CD14-positive monocyte (primary cell): ENCODE measurements around the gene PDGFB. TPM values are rescaled to one million over a fixed set of nuclear protein-coding genes. Genes with fewer than 3 reads are reported as not detected.
A peak's percentile ranks its signal among the peaks of the same experiment; 100 is the strongest.

Experiments used
- DNase-seq, 3 donors: peaks; one replicate each; pipeline ENCODE4 v3.0.0-alpha.2; 2011 to 2022
- H2AFZ ChIP-seq: 2 replicates; pipeline ENCODE4 v1.6.0; 2012; ENCODE audit warnings: mild to moderate bottlenecking, low read depth, low read length, inconsistent platforms; ENCODE audit not compliant: insufficient read depth, poor library complexity, severe bottlenecking
- H3K27ac ChIP-seq, 2 donors: 1 replicate in 1 of 2; 2 replicates in 1 of 2; pipeline ENCODE4 v1.5.1; 2012 to 2013; ENCODE audit warnings: low read length in 2 of 2, control low read depth in 1 of 2, inconsistent platforms in 1 of 2, low read depth in 1 of 2, mild to moderate bottlenecking in 1 of 2
- H3K27me3 ChIP-seq, 2 donors: one replicate each; pipeline versions ENCODE4 v1.6.0 to v1.6.1; 2011 to 2013; ENCODE audit warnings: low read length in 2 of 2; ENCODE audit not compliant: control insufficient read depth in 2 of 2, insufficient read depth in 2 of 2
- H3K36me3 ChIP-seq, 2 donors: replicated peaks in 1 of 2; 1 replicate in 1 of 2; 2 replicates in 1 of 2; pipeline versions ENCODE4 v1.5.1 to v1.6.1; 2012 to 2013; ENCODE audit warnings: low read length in 2 of 2, control low read depth in 1 of 2, inconsistent platforms in 1 of 2, mild to moderate bottlenecking in 1 of 2; ENCODE audit not compliant: insufficient read depth in 2 of 2, control insufficient read depth in 1 of 2
- H3K4me1 ChIP-seq, 2 donors: 1 replicate in 1 of 2; 2 replicates in 1 of 2; pipeline versions ENCODE4 v1.5.1 to v1.6.1; 2012 to 2013; ENCODE audit warnings: low read length in 2 of 2, control low read depth in 1 of 2, inconsistent platforms in 1 of 2, mild to moderate bottlenecking in 1 of 2, moderate library complexity in 1 of 2; ENCODE audit not compliant: insufficient read depth in 2 of 2, control insufficient read depth in 1 of 2
- H3K4me2 ChIP-seq: replicated peaks from 2 replicates; pipeline ENCODE3; 2012; ENCODE audit warnings: low read length, moderate library complexity, mild to moderate bottlenecking; ENCODE audit not compliant: poor library complexity, severe bottlenecking; ENCODE audit errors: extremely low read depth
- H3K4me3 ChIP-seq, 3 experiments: fragments of 200-600 bp in 1 of 3; sonication (generic) in 1 of 3; replicated peaks in 1 of 3; 1 replicate in 2 of 3; 2 replicates in 1 of 3; pipeline ENCODE4 v1.5.1; 2011 to 2013; ENCODE audit warnings: low read length in 3 of 3, mild to moderate bottlenecking in 3 of 3, control low read depth in 2 of 3, low read depth in 2 of 3, inconsistent platforms in 1 of 3, moderate library complexity in 1 of 3
- H3K79me2 ChIP-seq: 2 replicates; pipeline ENCODE4 v1.6.0; 2012; ENCODE audit warnings: mild to moderate bottlenecking, control low read depth, inconsistent platforms, low read length, moderate library complexity; ENCODE audit not compliant: insufficient read depth
- H3K9ac ChIP-seq: 2 replicates; pipeline ENCODE4 v1.6.0; 2017; ENCODE audit warnings: low read length, mild to moderate bottlenecking; ENCODE audit not compliant: insufficient read depth, poor library complexity, severe bottlenecking
- H3K9me3 ChIP-seq, 2 donors: replicated peaks in 1 of 2; 1 replicate in 1 of 2; 2 replicates in 1 of 2; pipeline versions ENCODE4 v1.5.1 to v1.6.1; 2012 to 2013; ENCODE audit warnings: low read length in 2 of 2, control low read depth in 1 of 2; ENCODE audit not compliant: control insufficient read depth in 1 of 2, insufficient read depth in 1 of 2
- H4K20me1 ChIP-seq: 2 replicates; pipeline ENCODE4 v1.6.0; 2012; ENCODE audit warnings: mild to moderate bottlenecking, low read length, control low read depth, moderate library complexity; ENCODE audit not compliant: insufficient read depth
- H3K27ac Mint-ChIP-seq, 7 donors: one replicate each; pipeline ENCODE4 v1.8.0; 2020; ENCODE audit warnings: mild to moderate bottlenecking in 7 of 7, mixed read lengths in 7 of 7, moderate library complexity in 6 of 7, inconsistent platforms in 2 of 7
- H3K27me3 Mint-ChIP-seq, 3 donors: one replicate each; pipeline ENCODE4 v1.8.0; 2021 to 2022; ENCODE audit warnings: low read depth in 3 of 3, mild to moderate bottlenecking in 3 of 3, mixed read lengths in 3 of 3, moderate library complexity in 3 of 3, inconsistent platforms in 1 of 3
- H3K36me3 Mint-ChIP-seq, 2 donors: one replicate each; pipeline ENCODE4 v1.8.0; 2020; ENCODE audit warnings: mixed read lengths in 2 of 2, inconsistent platforms in 1 of 2, mild to moderate bottlenecking in 1 of 2
- H3K4me1 Mint-ChIP-seq: one replicate; pipeline ENCODE4 v1.8.0; 2020; ENCODE audit warnings: mild to moderate bottlenecking, mixed read lengths
- H3K4me3 Mint-ChIP-seq, 2 donors: one replicate each; pipeline ENCODE4 v1.8.0; 2020; ENCODE audit warnings: mild to moderate bottlenecking in 2 of 2, mixed read lengths in 2 of 2, moderate library complexity in 1 of 2
- H3K9me3 Mint-ChIP-seq, 7 donors: one replicate each; pipeline ENCODE4 v1.8.0; 2020 to 2022; ENCODE audit warnings: mixed read lengths in 7 of 7, mild to moderate bottlenecking in 6 of 7, moderate library complexity in 6 of 7, inconsistent platforms in 2 of 7
- WGBS: methylation state at CpG from one replicate; pipeline ENCODE4 v1.1.5; 2013; ENCODE audit warnings: missing lambda C conversion rate; ENCODE audit not compliant: insufficient coverage; 5-methylcytosine and 5-hydroxymethylcytosine counted together
- intact Hi-C, 2 donors: fragments of 100-400 bp; cut with micrococcal nuclease; formaldehyde crosslinking; loops; one replicate each; pipeline versions ENCODE4 v1.15.0 to v1.15.1; 2023
- polyA plus RNA-seq, 3 donors: library from polyadenylated mRNA; depleted of rRNA in 1 of 3; unstranded in 2 of 3; stranded (reverse) in 1 of 3; fragments of 300-500 nt in 2 of 3; fragments of >200 nt in 1 of 3; fragmentation: Illumina TruSeq in 2 of 3; gene quantifications; 1 replicate in 2 of 3; 2 replicates in 1 of 3; pipeline ENCODE4 v1.2.3, GENCODE V29; 2012 to 2021
- TF ChIP-seq, protein P1 (sequence below): fragments of 200-600 bp; IDR thresholded peaks from one replicate; pipeline ENCODE4 v1.8.0; 2022; ENCODE audit warnings: antibody characterized with exemption, mild to moderate bottlenecking

The PDGFB gene
- polyA plus RNA-seq, 3 donors, result 0.15 TPM; not detected in 2

DNA sequence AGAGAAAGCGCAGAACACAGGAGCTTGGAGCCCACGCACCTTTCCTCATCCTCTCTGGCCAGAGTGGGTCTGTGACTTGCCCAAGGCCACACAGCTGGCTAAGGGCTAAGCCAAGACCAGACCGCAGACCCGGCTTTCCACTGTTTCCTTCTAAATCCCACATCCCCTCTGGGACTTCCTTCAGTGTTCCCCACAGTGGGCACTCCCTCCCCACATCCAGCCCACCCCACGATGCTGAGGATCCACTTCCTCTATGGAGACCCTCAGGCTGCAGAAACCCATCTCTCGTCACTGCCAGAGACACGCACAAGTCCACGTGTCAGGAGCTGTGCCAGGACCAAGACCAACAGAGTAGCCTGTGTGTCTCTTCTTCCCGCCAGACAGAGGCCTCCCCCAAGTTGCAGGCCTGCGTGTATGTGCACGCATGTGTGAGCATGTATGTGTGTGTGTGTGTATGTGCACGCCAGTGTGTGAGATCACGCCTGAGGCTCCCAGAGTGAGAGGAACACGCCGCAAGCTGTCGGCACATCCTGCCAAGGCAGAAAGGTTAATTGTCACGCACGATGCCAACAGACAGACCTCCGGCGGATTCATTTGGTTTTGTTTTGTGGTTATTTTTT, 21.6 kb downstream of the PDGFB start:
- Histone ChIP-seq H3K4me2 (no peak overlapping the region), H3K27me3 (peaks cover 0 to 43% of the 10 kb centered on the region in 2 donors), H3K4me3 (no peak overlapping the region), H3K27ac (no peak overlapping the region), H4K20me1 (no peaks in the 10 kb centered on the region), H3K36me3 (no peaks in the 10 kb centered on the region), H3K4me1 (no peaks in the 10 kb centered on the region), H3K9ac (no peak overlapping the region), H3K79me2 (no peaks in the 10 kb centered on the region), H2AFZ (no peak overlapping the region), H3K9me3 (peaks cover 4% of the 10 kb centered on the region in 2 donors)
- TF ChIP-seq, protein P1, sequence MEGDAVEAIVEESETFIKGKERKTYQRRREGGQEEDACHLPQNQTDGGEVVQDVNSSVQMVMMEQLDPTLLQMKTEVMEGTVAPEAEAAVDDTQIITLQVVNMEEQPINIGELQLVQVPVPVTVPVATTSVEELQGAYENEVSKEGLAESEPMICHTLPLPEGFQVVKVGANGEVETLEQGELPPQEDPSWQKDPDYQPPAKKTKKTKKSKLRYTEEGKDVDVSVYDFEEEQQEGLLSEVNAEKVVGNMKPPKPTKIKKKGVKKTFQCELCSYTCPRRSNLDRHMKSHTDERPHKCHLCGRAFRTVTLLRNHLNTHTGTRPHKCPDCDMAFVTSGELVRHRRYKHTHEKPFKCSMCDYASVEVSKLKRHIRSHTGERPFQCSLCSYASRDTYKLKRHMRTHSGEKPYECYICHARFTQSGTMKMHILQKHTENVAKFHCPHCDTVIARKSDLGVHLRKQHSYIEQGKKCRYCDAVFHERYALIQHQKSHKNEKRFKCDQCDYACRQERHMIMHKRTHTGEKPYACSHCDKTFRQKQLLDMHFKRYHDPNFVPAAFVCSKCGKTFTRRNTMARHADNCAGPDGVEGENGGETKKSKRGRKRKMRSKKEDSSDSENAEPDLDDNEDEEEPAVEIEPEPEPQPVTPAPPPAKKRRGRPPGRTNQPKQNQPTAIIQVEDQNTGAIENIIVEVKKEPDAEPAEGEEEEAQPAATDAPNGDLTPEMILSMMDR, result no peak
- peaks cover 0 to 19% (median 8%) of the 10 kb centered on the region in 7 donors for H3K9me3 Mint-ChIP-seq
- peak overlapping the region in 1 of 2 donors; percentile 67 for H3K4me3 Mint-ChIP-seq
- no peaks in the 10 kb centered on the region for H3K36me3 Mint-ChIP-seq
- 19% methylated on average over 11 of the region's 20 CpGs for WGBS
- H3K27me3 Mint-ChIP-seq, result peaks cover 43 to 73% (median 49%) of the 10 kb centered on the region in 3 donors
- intact Hi-C loops, result no loop called here
- no peaks in the 10 kb centered on the region for H3K4me1 Mint-ChIP-seq
- DNase-seq, result peak in 1 of 3 donors; percentile 33
- H3K27ac Mint-ChIP-seq, result no peak overlapping the region

DNA sequence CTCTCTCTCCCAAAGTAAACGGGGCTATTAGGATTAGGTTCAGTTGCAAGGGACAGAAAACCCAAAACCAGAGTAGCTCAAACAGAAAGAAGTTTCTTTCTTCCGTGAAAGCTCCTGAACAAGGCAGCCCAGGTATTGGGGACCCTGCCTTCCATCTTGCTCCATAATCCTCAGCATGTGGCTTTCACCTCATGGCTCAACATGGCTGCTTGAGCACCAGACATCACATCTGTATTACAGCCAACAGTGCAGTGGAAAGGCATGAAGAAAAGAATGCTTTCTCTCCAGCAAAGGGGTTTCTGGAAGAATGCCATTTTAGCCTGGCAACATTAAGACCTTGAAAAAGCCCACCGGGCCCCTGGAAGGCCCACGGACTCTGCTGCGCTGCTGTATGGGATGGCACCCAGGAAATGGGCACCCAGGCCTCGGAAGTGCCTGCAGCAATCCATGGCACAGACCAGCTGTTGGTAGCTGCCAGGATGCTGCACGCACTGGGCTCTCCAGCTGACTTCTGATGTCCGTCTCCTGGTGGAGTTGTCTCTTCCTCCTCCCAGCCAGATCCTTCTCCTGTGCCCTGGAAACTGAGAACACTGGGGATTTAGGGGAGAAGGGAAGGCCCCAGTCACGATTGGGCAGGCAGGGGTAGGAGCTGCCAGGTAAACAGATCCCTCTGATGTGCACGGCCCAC, 22.6 kb downstream of the PDGFB start:
- Mint-ChIP-seq H3K36me3 (no peaks in the 10 kb centered on the region), H3K27ac (no peak overlapping the region), H3K4me3 (peak overlapping the region in 1 of 2 donors; percentile 16), H3K4me1 (no peaks in the 10 kb centered on the region), H3K9me3 (peaks cover 0 to 19% (median 8%) of the 10 kb centered on the region in 7 donors), H3K27me3 (peaks cover 39 to 67% (median 42%) of the 10 kb centered on the region in 3 donors)
- Histone ChIP-seq H3K27me3 (peaks cover 0 to 34% of the 10 kb centered on the region in 2 donors), H3K4me1 (no peaks in the 10 kb centered on the region), H3K4me3 (no peak overlapping the region), H3K79me2 (no peaks in the 10 kb centered on the region), H3K4me2 (no peak overlapping the region), H4K20me1 (no peaks in the 10 kb centered on the region), H3K9ac (no peak overlapping the region), H3K27ac (no peak overlapping the region), H3K36me3 (no peaks in the 10 kb centered on the region), H3K9me3 (peaks cover 4% of the 10 kb centered on the region in 2 donors), H2AFZ (no peak overlapping the region)
- DNase-seq, result no peak
- TF ChIP-seq, protein P1, result no peak
- intact Hi-C loops, result no loop called here
- WGBS, result 92% methylated on average over 3 of the region's 10 CpGs
